Measurements from ENCODE around the gene ITGA11. TPM values are rescaled to one million over a fixed set of nuclear protein-coding genes. Genes with fewer than 3 reads are reported as not detected.

The ITGA11 gene
- total RNA-seq, 1 donor from 2014 or later = 0.53 TPM

DNA sequence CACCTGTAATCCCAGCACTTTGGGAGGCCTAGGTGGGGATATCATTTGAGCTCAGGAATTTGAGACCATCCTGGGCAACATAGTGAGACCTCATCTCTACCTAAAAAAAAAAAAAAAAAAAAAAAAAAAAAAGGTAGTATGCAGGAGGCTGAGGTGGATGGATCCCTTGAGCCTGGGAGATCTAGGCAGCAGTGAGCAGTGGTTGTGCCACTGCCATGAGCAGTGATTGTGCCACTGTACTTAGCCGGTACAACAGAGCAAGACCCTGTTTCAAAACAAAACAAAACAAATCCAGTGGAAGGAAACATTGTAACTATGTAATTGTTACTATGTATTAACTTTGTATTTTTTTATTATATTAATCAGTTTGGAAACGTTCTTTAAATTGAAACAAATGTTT lies 148.6 kb downstream of the ITGA11 start:
- FAIRE-seq (no peak), DNase-seq (ENCODE audit: low read depth) (no peak)
- no peaks in the 10 kb centered on the region for H3K27me3 ChIP-seq (ENCODE audit: control insufficient read depth, insufficient read depth, low read length)
- TF ChIP-seq, protein P1, sequence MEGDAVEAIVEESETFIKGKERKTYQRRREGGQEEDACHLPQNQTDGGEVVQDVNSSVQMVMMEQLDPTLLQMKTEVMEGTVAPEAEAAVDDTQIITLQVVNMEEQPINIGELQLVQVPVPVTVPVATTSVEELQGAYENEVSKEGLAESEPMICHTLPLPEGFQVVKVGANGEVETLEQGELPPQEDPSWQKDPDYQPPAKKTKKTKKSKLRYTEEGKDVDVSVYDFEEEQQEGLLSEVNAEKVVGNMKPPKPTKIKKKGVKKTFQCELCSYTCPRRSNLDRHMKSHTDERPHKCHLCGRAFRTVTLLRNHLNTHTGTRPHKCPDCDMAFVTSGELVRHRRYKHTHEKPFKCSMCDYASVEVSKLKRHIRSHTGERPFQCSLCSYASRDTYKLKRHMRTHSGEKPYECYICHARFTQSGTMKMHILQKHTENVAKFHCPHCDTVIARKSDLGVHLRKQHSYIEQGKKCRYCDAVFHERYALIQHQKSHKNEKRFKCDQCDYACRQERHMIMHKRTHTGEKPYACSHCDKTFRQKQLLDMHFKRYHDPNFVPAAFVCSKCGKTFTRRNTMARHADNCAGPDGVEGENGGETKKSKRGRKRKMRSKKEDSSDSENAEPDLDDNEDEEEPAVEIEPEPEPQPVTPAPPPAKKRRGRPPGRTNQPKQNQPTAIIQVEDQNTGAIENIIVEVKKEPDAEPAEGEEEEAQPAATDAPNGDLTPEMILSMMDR (IDR thresholded peaks at IDR 0.05; ENCODE audit: insufficient read depth, low read length, severe bottlenecking) = no peak
- H3K36me3 ChIP-seq (ENCODE audit: control insufficient read depth, insufficient read depth, low read length) = peaks cover 8% of the 10 kb centered on the region
- H3K4me3 ChIP-seq (ENCODE audit: low read depth, low read length) = no peak overlapping the region

DNA sequence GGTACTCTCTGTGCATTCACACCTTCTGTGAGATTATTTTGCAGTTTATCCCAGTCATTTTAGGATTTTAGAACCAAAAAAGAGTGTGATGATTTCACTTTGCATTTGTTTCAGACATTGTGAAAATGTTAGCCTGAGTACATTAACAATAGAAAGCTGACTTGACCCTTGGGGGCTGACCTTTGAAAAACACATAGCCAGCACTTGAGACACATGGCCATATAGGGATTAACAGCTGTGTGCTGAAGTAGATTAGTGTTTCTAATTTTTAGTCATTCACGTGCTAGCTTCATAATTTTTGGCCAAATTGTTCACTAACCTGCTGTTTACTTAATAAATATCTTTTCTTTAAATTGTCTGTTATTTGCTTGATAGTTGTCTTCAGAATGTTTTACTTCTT lies 151.0 kb downstream of the ITGA11 start:
- no peaks in the 10 kb centered on the region for H3K27me3 ChIP-seq (ENCODE audit: control insufficient read depth, insufficient read depth, low read length)
- TF ChIP-seq, protein P1 (IDR thresholded peaks at IDR 0.05; ENCODE audit: insufficient read depth, low read length, severe bottlenecking) = no peak
- no peak for FAIRE-seq
- no peak for DNase-seq (ENCODE audit: low read depth)
- H3K4me3 ChIP-seq (ENCODE audit: low read depth, low read length) = peak overlapping the region; percentile 92
- peaks cover 7% of the 10 kb centered on the region for H3K36me3 ChIP-seq (ENCODE audit: control insufficient read depth, insufficient read depth, low read length)

DNA sequence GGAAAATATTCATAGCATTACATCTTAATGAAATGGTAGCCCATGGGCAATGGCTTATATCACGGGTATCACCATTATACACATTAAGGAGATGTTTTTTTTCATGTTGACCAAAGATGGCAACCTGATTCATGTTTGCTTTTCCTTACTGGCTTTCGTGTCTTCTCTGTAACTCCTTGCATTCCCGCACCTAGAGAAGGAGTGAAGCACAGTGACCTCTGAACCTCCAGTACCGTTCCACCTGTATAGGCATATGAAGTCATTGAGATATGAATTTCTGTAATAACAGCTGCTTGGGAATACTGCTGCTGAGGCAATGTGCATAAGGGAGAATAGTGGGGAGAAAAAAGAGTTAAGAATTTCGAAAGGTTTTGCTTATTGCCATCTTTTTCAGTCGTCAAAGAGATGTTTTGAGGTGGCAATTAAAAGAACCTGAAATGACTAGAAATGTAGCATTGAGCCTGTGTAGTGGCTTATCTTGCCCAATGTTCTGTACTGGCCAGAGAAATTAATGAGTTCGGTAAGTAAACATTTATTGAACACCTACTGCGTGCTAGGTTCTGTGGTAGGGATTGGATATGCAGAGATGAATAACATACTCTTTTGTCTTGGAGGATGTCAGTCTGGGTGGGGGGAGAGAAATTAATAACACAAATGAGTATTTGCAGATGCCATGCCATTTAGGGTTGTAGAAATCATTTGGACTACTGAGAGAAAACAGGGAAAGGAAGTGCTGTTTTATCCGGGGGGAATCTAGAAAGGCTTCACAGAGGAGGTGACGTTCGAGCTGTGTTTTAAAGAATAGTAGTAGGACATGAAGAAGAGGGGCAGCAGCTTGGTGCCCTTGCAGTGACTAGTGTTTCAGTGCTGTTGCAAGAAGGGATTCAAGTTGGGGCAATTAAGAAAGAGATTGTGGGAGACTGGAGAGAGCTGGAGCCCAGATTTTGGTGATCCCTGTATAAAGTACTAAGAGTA lies 151.9 kb downstream of the ITGA11 start:
- Histone ChIP-seq H3K36me3 (ENCODE audit: control insufficient read depth, insufficient read depth, low read length) (peaks cover 7% of the 10 kb centered on the region), H3K4me3 (ENCODE audit: low read depth, low read length) (peak overlapping the region; percentile 92), H3K27me3 (ENCODE audit: control insufficient read depth, insufficient read depth, low read length) (no peaks in the 10 kb centered on the region)
- DNase-seq (ENCODE audit: low read depth) = peak; percentile 51
- FAIRE-seq = no peak
- TF ChIP-seq, protein P1 (IDR thresholded peaks at IDR 0.05; ENCODE audit: insufficient read depth, low read length, severe bottlenecking) = no peak

DNA sequence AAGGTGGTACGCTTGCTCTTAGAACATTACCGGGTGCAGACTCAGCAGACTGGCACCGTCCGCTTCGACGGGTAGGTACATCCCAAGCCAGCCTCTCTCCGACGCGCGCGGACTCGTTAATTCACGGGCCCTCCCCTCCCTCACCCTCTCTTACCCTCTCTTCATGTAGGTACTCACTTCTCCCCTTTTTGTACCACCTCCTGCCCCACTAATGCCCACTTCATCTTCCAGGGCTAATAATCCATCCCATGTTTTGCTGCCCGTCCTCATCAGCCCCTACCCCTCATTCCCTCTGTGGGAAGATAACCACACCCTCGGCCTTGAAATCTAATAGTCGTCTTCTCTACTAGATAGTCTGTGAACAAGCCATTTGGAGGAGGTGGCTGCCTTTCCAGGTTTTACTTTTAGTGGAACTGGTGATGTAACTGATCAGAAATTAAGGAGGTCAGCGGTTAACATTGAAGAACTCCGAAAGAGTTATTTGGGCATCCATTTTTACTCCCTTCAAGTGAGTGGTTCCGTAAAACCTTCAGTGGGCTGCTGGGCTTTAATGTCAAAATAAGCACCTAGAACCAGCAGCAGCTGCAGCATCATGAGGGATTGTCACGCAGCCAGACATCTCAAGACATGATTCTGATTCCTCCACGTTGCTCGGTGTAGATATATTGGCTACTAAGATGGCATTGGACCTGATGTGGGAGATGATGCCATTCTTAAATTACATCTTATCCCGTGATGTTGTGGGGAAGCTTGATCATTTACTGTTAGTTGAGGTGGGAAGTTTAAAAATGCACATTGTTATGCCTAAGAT lies 153.2 kb downstream of the ITGA11 start:
- peak overlapping the region; percentile 92 for H3K4me3 ChIP-seq (ENCODE audit: low read depth, low read length)
- TF ChIP-seq, protein P1 (IDR thresholded peaks at IDR 0.05; ENCODE audit: insufficient read depth, low read length, severe bottlenecking) = no peak
- H3K36me3 ChIP-seq (ENCODE audit: control insufficient read depth, insufficient read depth, low read length) = peaks cover under 1% of the 10 kb centered on the region
- DNase-seq (ENCODE audit: low read depth) (peak; percentile 29), FAIRE-seq (no peak)
- no peaks in the 10 kb centered on the region for H3K27me3 ChIP-seq (ENCODE audit: control insufficient read depth, insufficient read depth, low read length)

DNA sequence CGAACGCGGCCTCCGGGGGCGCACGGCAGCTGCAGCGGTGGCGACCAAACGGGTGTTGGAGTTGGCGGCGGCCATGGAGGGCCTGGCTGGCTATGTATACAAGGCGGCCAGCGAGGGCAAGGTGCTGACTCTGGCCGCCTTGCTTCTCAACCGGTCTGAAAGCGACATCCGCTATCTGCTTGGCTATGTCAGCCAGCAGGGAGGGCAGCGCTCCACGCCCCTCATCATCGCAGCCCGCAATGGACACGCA lies 153.7 kb downstream of the ITGA11 start:
- FAIRE-seq (no peak), DNase-seq (ENCODE audit: low read depth) (no peak)
- TF ChIP-seq, protein P1 (IDR thresholded peaks at IDR 0.05; ENCODE audit: insufficient read depth, low read length, severe bottlenecking) = peak; percentile 36
- H3K36me3 ChIP-seq (ENCODE audit: control insufficient read depth, insufficient read depth, low read length) = no peaks in the 10 kb centered on the region
- H3K27me3 ChIP-seq (ENCODE audit: control insufficient read depth, insufficient read depth, low read length) = no peaks in the 10 kb centered on the region
- H3K4me3 ChIP-seq (ENCODE audit: low read depth, low read length) = peak overlapping the region; percentile 92
